Cerebellar cortex (tissue), 1 donor: Measurements from ENCODE around the gene SH3TC1.

Experiments
- DNase-seq: peaks from one replicate; pipeline ENCODE4 v3.0.0-alpha.2; 2015; ENCODE audit warnings: low spot score

Gene SH3TC1

GRCh38 chr4:8242782-8243560 is 43.9 kb downstream of the SH3TC1 start:
- DNase-seq: no peak

- DNase-seq: no peak
Measured at GRCh38 chr4:8244001-8244757, 45.1 kb downstream of the SH3TC1 start.

- DNase-seq: no peak
Measured at GRCh38 chr4:8244931-8245460, 45.9 kb downstream of the SH3TC1 start.

GRCh38 chr4:8245884-8246833 is 47.1 kb downstream of the SH3TC1 start:
- DNase-seq: no peak

- DNase-seq: no peak
Measured at GRCh38 chr4:8247047-8247930, 48.2 kb downstream of the SH3TC1 start.

GRCh38 chr4:8248091-8248490 is 49.0 kb downstream of the SH3TC1 start:
- DNase-seq: no peak

- DNase-seq: no peak
Measured at GRCh38 chr4:8250227-8250626, 51.1 kb downstream of the SH3TC1 start.

- no peak for DNase-seq
Measured at GRCh38 chr4:8250637-8251036, 51.5 kb downstream of the SH3TC1 start.

- DNase-seq: no peak
Measured at GRCh38 chr4:8251110-8251883, 52.2 kb downstream of the SH3TC1 start.

- no peak for DNase-seq
Measured at GRCh38 chr4:8252301-8253173, 53.4 kb downstream of the SH3TC1 start.

- no peak for DNase-seq
Measured at GRCh38 chr4:8254076-8254475, 55.0 kb downstream of the SH3TC1 start.

- DNase-seq: no peak
Measured at GRCh38 chr4:8255698-8256441, 56.8 kb downstream of the SH3TC1 start.

GRCh38 chr4:8257854-8258253 is 58.8 kb downstream of the SH3TC1 start:
- no peak for DNase-seq

GRCh38 chr4:8258552-8259212 is 59.6 kb downstream of the SH3TC1 start:
- DNase-seq: no peak

- DNase-seq: no peak
Measured at GRCh38 chr4:8259743-8260430, 60.8 kb downstream of the SH3TC1 start.

- no peak for DNase-seq
Measured at GRCh38 chr4:8260656-8261111, 61.6 kb downstream of the SH3TC1 start.

GRCh38 chr4:8261851-8262535 is 62.9 kb downstream of the SH3TC1 start:
- DNase-seq: no peak
